HEK293 (cell line): Measurements from ENCODE around the gene PLEKHH3.

Experiments used
- EGR2 ChIP-seq: fragments of 450-650 bp; formaldehyde crosslinking; IDR thresholded peaks from 2 replicates; pipeline ENCODE4 v1.5.1; 2016; ENCODE audit warnings: low read depth, missing biosample characterization, missing genetic modification characterization
- GFI1B ChIP-seq: fragments of 450-650 bp; formaldehyde crosslinking; IDR thresholded peaks from 2 replicates; pipeline ENCODE4 v1.5.1; 2016; ENCODE audit warnings: missing biosample characterization, missing genetic modification characterization
- GLI4 ChIP-seq: fragments of 450-650 bp; formaldehyde crosslinking; IDR thresholded peaks from 2 replicates; pipeline ENCODE4 v1.5.1; 2016; ENCODE audit warnings: missing biosample characterization, missing genetic modification characterization
- HOXC10 ChIP-seq: sonication (generic); formaldehyde crosslinking; IDR thresholded peaks from 2 replicates; pipeline ENCODE4 v1.8.1; 2023; ENCODE audit warnings: mild to moderate bottlenecking, missing genetic modification reagents
- HOXD13 ChIP-seq: sonication (generic); formaldehyde crosslinking; IDR thresholded peaks from 2 replicates; pipeline ENCODE4 v1.8.0; 2022; ENCODE audit warnings: missing genetic modification reagents, borderline replicate concordance
- PRDM1 ChIP-seq: fragments of 450-650 bp; formaldehyde crosslinking; IDR thresholded peaks from 2 replicates; pipeline ENCODE4; 2016; ENCODE audit warnings: missing biosample characterization, missing genetic modification characterization
- SALL2 ChIP-seq: fragments of 450-650 bp; formaldehyde crosslinking; IDR thresholded peaks from 2 replicates; pipeline ENCODE4 v1.5.0; 2017; ENCODE audit warnings: missing biosample characterization, mild to moderate bottlenecking, missing genetic modification characterization, borderline replicate concordance
- WT1 ChIP-seq: fragments of 450-650 bp; formaldehyde crosslinking; IDR thresholded peaks from 2 replicates; pipeline ENCODE4 v1.5.1; 2016; ENCODE audit warnings: missing biosample characterization, missing genetic modification characterization
- YY1 ChIP-seq: fragments of 450-650 bp; formaldehyde crosslinking; IDR thresholded peaks from 2 replicates; pipeline ENCODE4 v1.5.1; 2018; ENCODE audit warnings: missing biosample characterization, missing genetic modification characterization
- ZBTB8A ChIP-seq: fragments of 450-650 bp; formaldehyde crosslinking; IDR thresholded peaks from 2 replicates; pipeline ENCODE4 v1.5.1; 2016; ENCODE audit warnings: missing biosample characterization, missing genetic modification characterization
- ZFP37 ChIP-seq: fragments of 450-650 bp; formaldehyde crosslinking; IDR thresholded peaks from 2 replicates; pipeline ENCODE4 v1.5.1; 2016; ENCODE audit warnings: missing biosample characterization, missing genetic modification characterization
- ZNF112 ChIP-seq: fragments of 450-650 bp; formaldehyde crosslinking; IDR thresholded peaks from 2 replicates; pipeline ENCODE4 v1.5.0; 2017; ENCODE audit warnings: missing biosample characterization, missing genetic modification characterization
- ZNF341 ChIP-seq: fragments of 450-650 bp; formaldehyde crosslinking; IDR thresholded peaks from 2 replicates; pipeline ENCODE4; 2016; ENCODE audit warnings: low read depth, missing biosample characterization, missing genetic modification characterization
- ZNF350 ChIP-seq: fragments of 450-650 bp; formaldehyde crosslinking; IDR thresholded peaks from 2 replicates; pipeline ENCODE4 v1.5.0; 2017; ENCODE audit warnings: missing biosample characterization, mild to moderate bottlenecking, missing genetic modification characterization
- ZNF433 ChIP-seq: fragments of 450-650 bp; formaldehyde crosslinking; IDR thresholded peaks from 2 replicates; pipeline ENCODE4 v1.5.1; 2016; ENCODE audit warnings: missing biosample characterization, missing genetic modification characterization, low read depth
- ZNF529 ChIP-seq: fragments of 450-650 bp; formaldehyde crosslinking; IDR thresholded peaks from 2 replicates; pipeline ENCODE4 v1.5.1; 2017; ENCODE audit warnings: missing genetic modification characterization, missing biosample characterization; ENCODE audit not compliant: insufficient replicate concordance
- ZNF549 ChIP-seq: fragments of 450-650 bp; IDR thresholded peaks from 2 replicates; pipeline ENCODE4 v1.5.1; 2018; ENCODE audit warnings: missing biosample characterization, missing genetic modification characterization, mild to moderate bottlenecking, inconsistent platforms, moderate library complexity
- ZNF571 ChIP-seq: fragments of 450-650 bp; formaldehyde crosslinking; IDR thresholded peaks from 2 replicates; pipeline ENCODE4 v1.5.0; 2017; ENCODE audit warnings: missing biosample characterization, missing genetic modification characterization
- ZNF610 ChIP-seq: fragments of 450-650 bp; formaldehyde crosslinking; IDR thresholded peaks from 2 replicates; pipeline ENCODE4 v1.5.1; 2016; ENCODE audit warnings: missing biosample characterization, missing genetic modification characterization, borderline replicate concordance
- ZNF768 ChIP-seq: fragments of 450-650 bp; formaldehyde crosslinking; IDR thresholded peaks from 2 replicates; pipeline ENCODE4 v1.5.1; 2018; ENCODE audit warnings: missing biosample characterization, mild to moderate bottlenecking, missing genetic modification characterization
- ZNF792 ChIP-seq: fragments of 450-650 bp; formaldehyde crosslinking; IDR thresholded peaks from 2 replicates; pipeline ENCODE4 v1.5.1; 2016; ENCODE audit warnings: missing biosample characterization, missing genetic modification characterization
- ZNF837 ChIP-seq: fragments of 450-650 bp; formaldehyde crosslinking; IDR thresholded peaks from 2 replicates; pipeline ENCODE4 v1.5.1; 2016; ENCODE audit warnings: missing biosample characterization, missing genetic modification characterization
- ZNF843 ChIP-seq: fragments of 450-650 bp; formaldehyde crosslinking; IDR thresholded peaks from 2 replicates; pipeline ENCODE4 v1.5.1; 2016; ENCODE audit warnings: missing biosample characterization, missing genetic modification characterization
- TF ChIP-seq, protein P1 (sequence below): fragments of 450-650 bp; formaldehyde crosslinking; IDR thresholded peaks from 2 replicates; pipeline ENCODE4 v1.5.1; 2016; ENCODE audit warnings: missing biosample characterization, missing genetic modification characterization
- TF ChIP-seq, protein P2 (sequence below): fragments of 450-650 bp; formaldehyde crosslinking; optimal IDR thresholded peaks from 2 replicates; pipeline ENCODE3; 2016; ENCODE audit warnings: missing biosample characterization, mild to moderate bottlenecking, missing genetic modification characterization
- TF ChIP-seq, protein P3 (sequence below): fragments of 450-650 bp; formaldehyde crosslinking; conservative IDR thresholded peaks from 2 replicates; pipeline ENCODE4 v1.5.1; 2016; ENCODE audit warnings: low read depth, missing biosample characterization, missing genetic modification characterization
- TF ChIP-seq, protein P4 (sequence below): fragments of 450-650 bp; formaldehyde crosslinking; IDR thresholded peaks from 2 replicates; pipeline ENCODE4 v1.5.1; 2017; ENCODE audit warnings: missing biosample characterization, missing genetic modification characterization
- TF ChIP-seq, protein P5 (sequence below): fragments of 450-650 bp; IDR thresholded peaks from 2 replicates; pipeline ENCODE4 v1.5.1; 2018; ENCODE audit warnings: missing biosample characterization, mild to moderate bottlenecking, missing genetic modification characterization
- TF ChIP-seq, protein P6 (sequence below): fragments of 450-650 bp; formaldehyde crosslinking; IDR thresholded peaks from 2 replicates; pipeline ENCODE4 v1.5.1; 2016; ENCODE audit warnings: missing biosample characterization, missing genetic modification characterization

The PLEKHH3 gene

DNA sequence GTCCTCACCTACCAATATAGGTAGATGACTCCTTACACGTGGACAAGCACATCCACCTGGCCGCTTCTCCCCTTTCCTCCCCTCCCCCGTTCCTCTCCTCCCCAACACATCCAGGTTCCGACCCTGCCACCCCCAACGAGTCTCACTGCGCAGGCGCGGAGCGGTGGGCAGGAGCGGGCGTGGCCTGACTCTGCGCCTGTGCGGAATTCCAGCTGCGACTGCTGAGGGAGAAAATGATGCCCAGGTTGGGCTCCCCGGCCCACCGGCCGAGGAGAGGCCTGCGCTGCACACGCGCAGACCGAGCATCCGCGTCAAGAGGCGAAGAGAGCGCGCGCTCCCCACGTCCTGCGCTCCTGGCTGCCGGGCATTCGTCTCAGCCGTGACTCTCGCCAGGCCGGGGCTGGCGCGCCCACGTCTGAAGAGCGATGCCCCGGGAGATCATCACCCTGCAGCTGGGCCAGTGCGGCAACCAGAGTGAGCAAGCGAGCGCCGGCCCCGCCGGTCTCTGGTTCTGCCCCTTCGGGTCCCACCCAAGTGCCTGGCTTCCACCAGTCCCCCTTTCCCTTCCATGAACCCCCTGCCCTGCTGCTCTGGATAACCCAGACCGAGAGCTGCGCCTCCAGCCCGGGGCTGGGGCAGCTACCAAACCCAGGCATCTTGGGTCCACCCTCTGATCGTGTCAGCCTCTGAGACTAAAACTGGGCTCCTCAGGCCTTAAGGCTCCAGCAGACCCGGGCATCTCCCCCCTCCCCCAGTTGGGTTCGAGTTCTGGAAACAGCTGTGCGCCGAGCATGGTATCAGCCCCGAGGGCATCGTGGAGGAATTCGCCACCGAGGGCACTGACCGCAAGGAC, 17.5 kb downstream of the PLEKHH3 start, which contains the start of gene TUBG2 (continued):
- TF ChIP-seq, protein P1, sequence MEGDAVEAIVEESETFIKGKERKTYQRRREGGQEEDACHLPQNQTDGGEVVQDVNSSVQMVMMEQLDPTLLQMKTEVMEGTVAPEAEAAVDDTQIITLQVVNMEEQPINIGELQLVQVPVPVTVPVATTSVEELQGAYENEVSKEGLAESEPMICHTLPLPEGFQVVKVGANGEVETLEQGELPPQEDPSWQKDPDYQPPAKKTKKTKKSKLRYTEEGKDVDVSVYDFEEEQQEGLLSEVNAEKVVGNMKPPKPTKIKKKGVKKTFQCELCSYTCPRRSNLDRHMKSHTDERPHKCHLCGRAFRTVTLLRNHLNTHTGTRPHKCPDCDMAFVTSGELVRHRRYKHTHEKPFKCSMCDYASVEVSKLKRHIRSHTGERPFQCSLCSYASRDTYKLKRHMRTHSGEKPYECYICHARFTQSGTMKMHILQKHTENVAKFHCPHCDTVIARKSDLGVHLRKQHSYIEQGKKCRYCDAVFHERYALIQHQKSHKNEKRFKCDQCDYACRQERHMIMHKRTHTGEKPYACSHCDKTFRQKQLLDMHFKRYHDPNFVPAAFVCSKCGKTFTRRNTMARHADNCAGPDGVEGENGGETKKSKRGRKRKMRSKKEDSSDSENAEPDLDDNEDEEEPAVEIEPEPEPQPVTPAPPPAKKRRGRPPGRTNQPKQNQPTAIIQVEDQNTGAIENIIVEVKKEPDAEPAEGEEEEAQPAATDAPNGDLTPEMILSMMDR (tag by site-specific recombination) = no peak
- TF ChIP-seq GFI1B (tag by site-specific recombination) (no peak), PRDM1 (tag by site-specific recombination) (no peak), ZNF843 (tag by site-specific recombination) (no peak), ZNF610 (tag by site-specific recombination) (peak; percentile 88; the same call in 1 of the 2 replicates), SALL2 (no peak), ZFP37 (tag by site-specific recombination) (no peak), HOXD13 (CRISPR knock-in tag) (no peak), HOXC10 (0 out of 2 replicates have a peak, but pooled peaks have one; percentile 85), ZNF768 (no peak), YY1 (tag by site-specific recombination) (no peak), ZNF792 (tag by site-specific recombination) (no peak), ZBTB8A (tag by site-specific recombination) (peak; percentile 43), ZNF571 (tag by site-specific recombination) (no peak), ZNF350 (tag by site-specific recombination) (no peak), EGR2 (tag by site-specific recombination) (peak; percentile 42; the same call in 1 of the 2 replicates), GLI4 (tag by site-specific recombination) (no peak), ZNF112 (tag by site-specific recombination) (no peak), ZNF549 (no peak), ZNF341 (tag by site-specific recombination) (peak; percentile 88), ZNF433 (tag by site-specific recombination) (no peak), ZNF529 (tag by site-specific recombination) (no peak), ZNF837 (tag by site-specific recombination) (no peak), WT1 (peak; percentile 80)
- TF ChIP-seq, protein P2, sequence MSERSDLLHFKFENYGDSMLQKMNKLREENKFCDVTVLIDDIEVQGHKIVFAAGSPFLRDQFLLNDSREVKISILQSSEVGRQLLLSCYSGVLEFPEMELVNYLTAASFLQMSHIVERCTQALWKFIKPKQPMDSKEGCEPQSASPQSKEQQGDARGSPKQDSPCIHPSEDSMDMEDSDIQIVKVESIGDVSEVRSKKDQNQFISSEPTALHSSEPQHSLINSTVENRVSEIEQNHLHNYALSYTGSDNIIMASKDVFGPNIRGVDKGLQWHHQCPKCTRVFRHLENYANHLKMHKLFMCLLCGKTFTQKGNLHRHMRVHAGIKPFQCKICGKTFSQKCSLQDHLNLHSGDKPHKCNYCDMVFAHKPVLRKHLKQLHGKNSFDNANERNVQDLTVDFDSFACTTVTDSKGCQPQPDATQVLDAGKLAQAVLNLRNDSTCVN = peak; percentile 96
- TF ChIP-seq, protein P3, sequence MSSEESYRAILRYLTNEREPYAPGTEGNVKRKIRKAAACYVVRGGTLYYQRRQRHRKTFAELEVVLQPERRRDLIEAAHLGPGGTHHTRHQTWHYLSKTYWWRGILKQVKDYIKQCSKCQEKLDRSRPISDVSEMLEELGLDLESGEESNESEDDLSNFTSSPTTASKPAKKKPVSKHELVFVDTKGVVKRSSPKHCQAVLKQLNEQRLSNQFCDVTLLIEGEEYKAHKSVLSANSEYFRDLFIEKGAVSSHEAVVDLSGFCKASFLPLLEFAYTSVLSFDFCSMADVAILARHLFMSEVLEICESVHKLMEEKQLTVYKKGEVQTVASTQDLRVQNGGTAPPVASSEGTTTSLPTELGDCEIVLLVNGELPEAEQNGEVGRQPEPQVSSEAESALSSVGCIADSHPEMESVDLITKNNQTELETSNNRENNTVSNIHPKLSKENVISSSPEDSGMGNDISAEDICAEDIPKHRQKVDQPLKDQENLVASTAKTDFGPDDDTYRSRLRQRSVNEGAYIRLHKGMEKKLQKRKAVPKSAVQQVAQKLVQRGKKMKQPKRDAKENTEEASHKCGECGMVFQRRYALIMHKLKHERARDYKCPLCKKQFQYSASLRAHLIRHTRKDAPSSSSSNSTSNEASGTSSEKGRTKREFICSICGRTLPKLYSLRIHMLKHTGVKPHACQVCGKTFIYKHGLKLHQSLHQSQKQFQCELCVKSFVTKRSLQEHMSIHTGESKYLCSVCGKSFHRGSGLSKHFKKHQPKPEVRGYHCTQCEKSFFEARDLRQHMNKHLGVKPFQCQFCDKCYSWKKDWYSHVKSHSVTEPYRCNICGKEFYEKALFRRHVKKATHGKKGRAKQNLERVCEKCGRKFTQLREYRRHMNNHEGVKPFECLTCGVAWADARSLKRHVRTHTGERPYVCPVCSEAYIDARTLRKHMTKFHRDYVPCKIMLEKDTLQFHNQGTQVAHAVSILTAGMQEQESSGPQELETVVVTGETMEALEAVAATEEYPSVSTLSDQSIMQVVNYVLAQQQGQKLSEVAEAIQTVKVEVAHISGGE (tag by site-specific recombination) = peak; percentile 7; the same call in 1 of the 2 replicates
- TF ChIP-seq, protein P4, sequence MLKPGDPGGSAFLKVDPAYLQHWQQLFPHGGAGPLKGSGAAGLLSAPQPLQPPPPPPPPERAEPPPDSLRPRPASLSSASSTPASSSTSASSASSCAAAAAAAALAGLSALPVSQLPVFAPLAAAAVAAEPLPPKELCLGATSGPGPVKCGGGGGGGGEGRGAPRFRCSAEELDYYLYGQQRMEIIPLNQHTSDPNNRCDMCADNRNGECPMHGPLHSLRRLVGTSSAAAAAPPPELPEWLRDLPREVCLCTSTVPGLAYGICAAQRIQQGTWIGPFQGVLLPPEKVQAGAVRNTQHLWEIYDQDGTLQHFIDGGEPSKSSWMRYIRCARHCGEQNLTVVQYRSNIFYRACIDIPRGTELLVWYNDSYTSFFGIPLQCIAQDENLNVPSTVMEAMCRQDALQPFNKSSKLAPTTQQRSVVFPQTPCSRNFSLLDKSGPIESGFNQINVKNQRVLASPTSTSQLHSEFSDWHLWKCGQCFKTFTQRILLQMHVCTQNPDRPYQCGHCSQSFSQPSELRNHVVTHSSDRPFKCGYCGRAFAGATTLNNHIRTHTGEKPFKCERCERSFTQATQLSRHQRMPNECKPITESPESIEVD (tag by site-specific recombination) = no peak
- TF ChIP-seq, protein P5, sequence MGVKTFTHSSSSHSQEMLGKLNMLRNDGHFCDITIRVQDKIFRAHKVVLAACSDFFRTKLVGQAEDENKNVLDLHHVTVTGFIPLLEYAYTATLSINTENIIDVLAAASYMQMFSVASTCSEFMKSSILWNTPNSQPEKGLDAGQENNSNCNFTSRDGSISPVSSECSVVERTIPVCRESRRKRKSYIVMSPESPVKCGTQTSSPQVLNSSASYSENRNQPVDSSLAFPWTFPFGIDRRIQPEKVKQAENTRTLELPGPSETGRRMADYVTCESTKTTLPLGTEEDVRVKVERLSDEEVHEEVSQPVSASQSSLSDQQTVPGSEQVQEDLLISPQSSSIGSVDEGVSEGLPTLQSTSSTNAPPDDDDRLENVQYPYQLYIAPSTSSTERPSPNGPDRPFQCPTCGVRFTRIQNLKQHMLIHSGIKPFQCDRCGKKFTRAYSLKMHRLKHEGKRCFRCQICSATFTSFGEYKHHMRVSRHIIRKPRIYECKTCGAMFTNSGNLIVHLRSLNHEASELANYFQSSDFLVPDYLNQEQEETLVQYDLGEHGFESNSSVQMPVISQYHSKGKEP = no peak
- TF ChIP-seq, protein P6, sequence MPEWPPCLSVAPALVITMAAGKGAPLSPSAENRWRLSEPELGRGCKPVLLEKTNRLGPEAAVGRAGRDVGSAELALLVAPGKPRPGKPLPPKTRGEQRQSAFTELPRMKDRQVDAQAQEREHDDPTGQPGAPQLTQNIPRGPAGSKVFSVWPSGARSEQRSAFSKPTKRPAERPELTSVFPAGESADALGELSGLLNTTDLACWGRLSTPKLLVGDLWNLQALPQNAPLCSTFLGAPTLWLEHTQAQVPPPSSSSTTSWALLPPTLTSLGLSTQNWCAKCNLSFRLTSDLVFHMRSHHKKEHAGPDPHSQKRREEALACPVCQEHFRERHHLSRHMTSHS = no peak
